Measurements from ENCODE around the gene AKNA. TPM values are rescaled to one million over a fixed set of nuclear protein-coding genes. Genes with fewer than 3 reads are reported as not detected.

AKNA gene
- total and polyA plus RNA-seq, 2 of the 8 experiments (the other 6 are each of a cell fraction or from before 2014, with no cell fraction given) = 21.0 to 27.4 TPM

DNA sequence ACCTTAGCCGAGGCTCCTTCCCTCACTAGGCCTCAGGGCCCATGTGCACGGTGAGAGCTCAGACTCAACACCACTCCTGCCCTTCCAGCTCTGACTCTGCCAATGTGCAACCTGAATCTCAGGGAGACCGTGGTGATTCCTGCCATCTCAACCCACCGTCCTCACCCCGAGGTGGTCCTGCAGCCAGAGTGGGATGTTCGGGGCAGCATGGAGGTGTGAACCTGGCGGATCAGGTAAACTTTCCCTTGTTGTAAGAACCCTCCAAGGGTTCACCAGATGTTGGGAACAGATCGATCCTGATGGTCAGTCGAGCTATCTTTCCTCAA, 538 bp upstream of the AKNA start:
- WGBS, 2 experiments (ENCODE audit: extremely low coverage in 1 of 2, insufficient coverage in 1 of 2, insufficient read length in 1 of 2, insufficient replicate concordance in 2 of 2, low coverage in 1 of 2, low lambda C conversion rate in 2 of 2, missing lambda C conversion rate in 1 of 2) = 84% methylated on average over 9 of the region's 9 CpGs; no CpG with 5 or more reads in 1 of the 2 experiments
- H4K8ac ChIP-seq (ENCODE audit: extremely low read depth, insufficient read depth, low read length) = peak overlapping the region; percentile 45
- peak overlapping the region; percentile 42; the same call in 1 of the 2 replicates for H3K18ac ChIP-seq (ENCODE audit: extremely low read depth, low read length)
- peaks cover 0 to 6% of the 10 kb centered on the region in 2 experiments; a peak in 1 of 4 replicates for H3K79me2 ChIP-seq (ENCODE audit: control insufficient read depth in 1 of 2, insufficient read depth in 2 of 2, low read length in 2 of 2)
- DNase-seq (ENCODE audit: low read depth in 1 of 2, low spot score in 2 of 2) = no peak
- H2BK20ac ChIP-seq (ENCODE audit: low read length) = peak overlapping the region; percentile 98
- peak overlapping the region in 1 of 4 experiments; percentile 24; a peak in 3 of 7 replicates for H3K9ac ChIP-seq (replicated peaks in 1 of 4; ENCODE audit: extremely low read depth in 1 of 4, low read depth in 3 of 4, low read length in 3 of 4)
- ChIA-PET CTCF (ENCODE audit: partially characterized antibody) (interaction anchor here (1.0 to 4.6 kb wide), 9 partner anchors 17 to 293 kb away, joined by 3 to 20 read pairs (median 4); no protein-coding TSS in a partner anchor), POLR2A (ENCODE audit: partially characterized antibody) (interaction anchor here (0.6 to 10.9 kb wide), 9 partner anchors 9 to 355 kb away, joined by 3 to 67 read pairs (median 4); no protein-coding TSS in a partner anchor)
- H3K4me2 ChIP-seq (ENCODE audit: insufficient read depth in 1 of 2, low read depth in 2 of 2, low read length in 2 of 2) = peak overlapping the region; percentile 43 to 56; a peak in 3 of 4 replicates
- peak overlapping the region; percentile 95 for H4K91ac ChIP-seq (replicated peaks; ENCODE audit: insufficient read length, low read length)
- H4K5ac ChIP-seq (ENCODE audit: insufficient read length, low read depth, low read length) = peak overlapping the region; percentile 11
- H3K23ac ChIP-seq (ENCODE audit: insufficient read length) = no peak overlapping the region
- H3K56ac ChIP-seq (replicated peaks; ENCODE audit: insufficient read length, low read depth, low read length) = no peak overlapping the region
- H3K27ac ChIP-seq (ENCODE audit: low read depth, low read length) = no peak overlapping the region
- peak overlapping the region; percentile 89 for H2BK15ac ChIP-seq (ENCODE audit: low read length)
- H2BK120ac ChIP-seq (replicated peaks; ENCODE audit: low read depth, low read length) = peak overlapping the region; percentile 41
- no peak overlapping the region for H2AFZ ChIP-seq (ENCODE audit: low read length)
- H3K4me1 ChIP-seq (replicated peaks in 1 of 4; ENCODE audit: control insufficient read depth in 3 of 4, insufficient read depth in 4 of 4, low read length in 3 of 4) = peaks cover 19 to 46% (median 33%) of the 10 kb centered on the region in 4 experiments
- no peaks in the 10 kb centered on the region for H3K23me2 ChIP-seq (ENCODE audit: low read depth, low read length)
- H3K14ac ChIP-seq (ENCODE audit: insufficient read length) = no peak overlapping the region
- H4K20me1 ChIP-seq (replicated peaks in 1 of 2; ENCODE audit: control insufficient read depth in 1 of 2, insufficient read depth in 2 of 2, low read length in 2 of 2) = no peaks in the 10 kb centered on the region
- peak overlapping the region in 2 of 4 experiments; percentile 10 to 26; a peak in 2 of 8 replicates for H3K4me3 ChIP-seq (ENCODE audit: extremely low read depth in 1 of 4, insufficient read depth in 2 of 4, low read depth in 3 of 4, low read length in 4 of 4)
- H3K79me1 ChIP-seq (ENCODE audit: low read depth, low read length) = peaks cover 3% of the 10 kb centered on the region; the same call in 1 of the 2 replicates
- H3K27me3 ChIP-seq (replicated peaks in 1 of 4; ENCODE audit: control insufficient read depth in 3 of 4, extremely low read depth in 1 of 4, insufficient read depth in 3 of 4, low read length in 3 of 4) = no peaks in the 10 kb centered on the region; a peak in 1 of 7 replicates
- peak overlapping the region; percentile 76 for H3K4ac ChIP-seq (replicated peaks; ENCODE audit: insufficient read length, low read depth, low read length)
- H2BK5ac ChIP-seq (ENCODE audit: low read depth, low read length) = peak overlapping the region; percentile 69; the same call in 1 of the 2 replicates
- H3K36me3 ChIP-seq (ENCODE audit: control insufficient read depth in 2 of 4, insufficient read depth in 4 of 4, low read length in 3 of 4) = peaks cover 0 to 2% (median 0%) of the 10 kb centered on the region in 4 experiments; a peak in 1 of 8 replicates
- no peaks in the 10 kb centered on the region for H3K9me3 ChIP-seq (ENCODE audit: insufficient read depth in 2 of 2, low read depth in 1 of 2, low read length in 1 of 2)
- TF ChIP-seq CHD2 (IDR thresholded peaks at IDR 0.05; ENCODE audit: low read length) (no peak), SP4 (IDR thresholded peaks at IDR 0.05; ENCODE audit: low read length) (no peak), TEAD4 (IDR thresholded peaks at IDR 0.05; ENCODE audit: low read depth, low read length) (no peak), ASH2L (IDR thresholded peaks at IDR 0.05; ENCODE audit: low read length) (no peak), SP1 (IDR thresholded peaks at IDR 0.05; ENCODE audit: low read depth, low read length) (no peak), POLR2AphosphoS5 (IDR thresholded peaks at IDR 0.05; ENCODE audit: low read depth, low read length) (no peak), BCL11A (IDR thresholded peaks at IDR 0.05; ENCODE audit: low read depth in 2 of 2, low read length in 2 of 2) (no peak), KDM4A (IDR thresholded peaks at IDR 0.05; ENCODE audit: low read depth, low read length, severe bottlenecking) (no peak)
- peak overlapping the region; percentile 94; the same call in 1 of the 2 replicates for H2AK5ac ChIP-seq (ENCODE audit: low read depth, low read length)
- H2BK12ac ChIP-seq (ENCODE audit: low read depth, low read length) = peak overlapping the region; percentile 94
- no peak for FAIRE-seq
